AG10803 (cell line): ENCODE results near the gene OR2J2.
"Not testable (repeated sequence)": the region's sequence is repeated elsewhere in the genome, so short reads cannot be mapped to it uniquely, and the experiment has no call there.

Source experiments
- DNase-seq: peaks from one replicate; pipeline ENCODE4 v3.0.0; 2010; ENCODE audit warnings: low read depth
- H3K4me3 ChIP-seq: 2 replicates; pipeline ENCODE4 v1.5.1; 2011; ENCODE audit warnings: mild to moderate bottlenecking, low read length, control low read depth
- TF ChIP-seq, protein P1 (sequence below): conservative IDR thresholded peaks from 2 replicates; pipeline ENCODE4 v1.5.1; 2011; ENCODE audit warnings: mild to moderate bottlenecking, low read length, control low read depth, inconsistent platforms

The OR2J2 gene

DNA sequence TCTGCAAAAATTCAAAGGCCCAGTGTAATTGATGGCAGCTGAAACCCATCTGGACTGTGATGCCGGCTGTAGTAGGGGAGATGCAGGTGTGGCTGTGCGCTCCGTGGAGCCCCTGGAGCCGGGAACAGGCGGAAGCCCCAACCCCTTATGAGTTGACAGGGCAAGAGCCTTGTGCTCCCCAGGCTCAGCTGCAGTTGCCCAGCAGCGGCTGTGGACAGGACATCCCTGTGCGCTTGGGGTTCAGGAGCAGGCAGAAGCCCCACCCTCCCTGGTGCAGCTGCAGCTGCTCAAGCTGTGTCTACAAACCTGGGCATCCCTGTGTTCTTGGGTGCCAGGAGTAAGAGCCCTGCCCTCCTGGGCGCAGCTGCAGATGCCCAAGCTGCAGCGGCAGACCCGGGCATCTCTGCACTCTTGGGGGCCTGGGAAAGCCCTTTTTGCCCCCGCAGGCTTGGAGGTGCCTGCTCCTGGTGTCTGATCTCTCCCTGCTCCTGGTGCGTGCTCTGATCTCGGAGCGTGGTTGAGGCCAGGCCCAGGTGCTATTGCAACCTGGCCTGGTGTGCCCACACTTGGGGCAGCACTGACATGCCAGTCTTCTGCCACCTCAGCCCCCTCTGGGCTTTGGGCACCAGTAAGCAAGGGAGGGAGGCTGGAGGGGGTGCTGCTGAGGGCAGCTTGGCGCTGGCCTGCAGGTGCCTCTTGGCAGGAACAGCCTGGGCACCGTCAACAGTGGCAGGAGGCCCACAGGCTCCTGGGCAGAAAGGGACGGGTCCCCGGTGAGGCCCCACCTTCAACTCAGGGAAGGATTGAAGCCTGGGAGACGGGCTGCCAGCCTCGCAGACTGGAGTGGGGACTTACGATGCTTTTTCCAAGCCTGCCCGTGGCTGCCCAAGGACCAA lies 30.3 kb downstream of the OR2J2 start:
- H3K4me3 ChIP-seq: no peak overlapping the region

DNA sequence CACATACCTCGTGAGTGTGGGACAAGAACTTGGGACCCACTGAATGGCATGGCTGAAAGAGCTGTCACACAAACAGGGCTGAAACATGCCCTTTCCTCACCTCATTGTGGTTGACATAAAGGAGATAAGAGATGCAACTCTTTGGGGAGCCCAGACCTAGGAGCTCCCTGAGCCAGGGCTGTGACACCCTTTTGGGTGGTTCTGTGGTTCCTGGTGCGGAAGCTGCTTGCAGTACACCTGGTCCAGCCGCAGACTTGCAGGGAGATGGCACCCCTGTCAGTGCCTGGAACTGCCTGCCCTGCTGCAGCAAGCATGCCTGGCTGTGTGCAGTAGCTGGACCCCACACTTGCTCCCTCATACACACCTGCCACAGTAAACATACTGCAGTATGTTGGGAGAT lies 31.3 kb downstream of the OR2J2 start:
- no peak overlapping the region for H3K4me3 ChIP-seq
- DNase-seq: no peak
- TF ChIP-seq, protein P1, sequence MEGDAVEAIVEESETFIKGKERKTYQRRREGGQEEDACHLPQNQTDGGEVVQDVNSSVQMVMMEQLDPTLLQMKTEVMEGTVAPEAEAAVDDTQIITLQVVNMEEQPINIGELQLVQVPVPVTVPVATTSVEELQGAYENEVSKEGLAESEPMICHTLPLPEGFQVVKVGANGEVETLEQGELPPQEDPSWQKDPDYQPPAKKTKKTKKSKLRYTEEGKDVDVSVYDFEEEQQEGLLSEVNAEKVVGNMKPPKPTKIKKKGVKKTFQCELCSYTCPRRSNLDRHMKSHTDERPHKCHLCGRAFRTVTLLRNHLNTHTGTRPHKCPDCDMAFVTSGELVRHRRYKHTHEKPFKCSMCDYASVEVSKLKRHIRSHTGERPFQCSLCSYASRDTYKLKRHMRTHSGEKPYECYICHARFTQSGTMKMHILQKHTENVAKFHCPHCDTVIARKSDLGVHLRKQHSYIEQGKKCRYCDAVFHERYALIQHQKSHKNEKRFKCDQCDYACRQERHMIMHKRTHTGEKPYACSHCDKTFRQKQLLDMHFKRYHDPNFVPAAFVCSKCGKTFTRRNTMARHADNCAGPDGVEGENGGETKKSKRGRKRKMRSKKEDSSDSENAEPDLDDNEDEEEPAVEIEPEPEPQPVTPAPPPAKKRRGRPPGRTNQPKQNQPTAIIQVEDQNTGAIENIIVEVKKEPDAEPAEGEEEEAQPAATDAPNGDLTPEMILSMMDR: no peak

More for the DNA sequence above, 30.3 kb downstream of the OR2J2 start:
- TF ChIP-seq, protein P1: no peak
- no peak for DNase-seq

DNA sequence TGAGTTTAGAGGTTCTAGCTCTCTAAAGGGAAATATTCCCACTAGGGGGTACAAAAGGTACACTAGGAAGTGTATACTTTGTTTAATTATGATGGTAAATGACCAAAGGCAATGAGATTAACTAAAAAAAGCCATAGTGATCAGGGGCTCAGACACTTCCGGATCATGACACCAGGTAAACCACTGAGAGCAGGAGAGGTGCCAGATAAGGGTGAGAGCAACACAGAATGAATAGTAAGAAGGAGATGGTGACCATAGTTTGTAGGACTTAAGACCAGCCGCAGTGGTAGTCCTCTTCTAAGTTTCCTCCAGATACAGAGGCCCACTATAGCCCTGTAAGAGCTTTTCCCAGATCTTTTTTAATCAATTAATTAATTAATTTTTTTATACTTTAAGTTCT lies 40.8 kb downstream of the OR2J2 start:
- TF ChIP-seq, protein P1: no peak
- DNase-seq: no peak
- H3K4me3 ChIP-seq: no peak overlapping the region

DNA sequence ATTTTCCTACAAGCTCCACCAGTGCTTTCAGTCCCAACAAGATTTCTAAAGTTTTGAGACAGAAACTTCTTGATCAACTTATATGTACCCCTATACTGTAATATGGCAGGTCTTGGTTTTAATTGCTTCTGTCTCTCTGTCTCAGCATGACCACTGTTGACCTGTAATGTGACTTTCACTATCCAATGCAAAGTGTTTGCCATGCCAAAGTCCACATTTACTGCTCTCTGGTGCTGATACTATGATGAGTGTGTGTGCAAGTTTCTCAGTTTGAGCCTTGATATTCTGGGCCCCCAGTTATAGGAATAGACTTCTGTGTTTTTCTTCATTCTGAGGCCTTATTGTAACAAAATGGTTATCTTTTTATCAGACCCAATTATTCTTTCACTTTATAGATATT lies 45.8 kb downstream of the OR2J2 start:
- no peak overlapping the region for H3K4me3 ChIP-seq
- DNase-seq: no peak
- TF ChIP-seq, protein P1: no peak

DNA sequence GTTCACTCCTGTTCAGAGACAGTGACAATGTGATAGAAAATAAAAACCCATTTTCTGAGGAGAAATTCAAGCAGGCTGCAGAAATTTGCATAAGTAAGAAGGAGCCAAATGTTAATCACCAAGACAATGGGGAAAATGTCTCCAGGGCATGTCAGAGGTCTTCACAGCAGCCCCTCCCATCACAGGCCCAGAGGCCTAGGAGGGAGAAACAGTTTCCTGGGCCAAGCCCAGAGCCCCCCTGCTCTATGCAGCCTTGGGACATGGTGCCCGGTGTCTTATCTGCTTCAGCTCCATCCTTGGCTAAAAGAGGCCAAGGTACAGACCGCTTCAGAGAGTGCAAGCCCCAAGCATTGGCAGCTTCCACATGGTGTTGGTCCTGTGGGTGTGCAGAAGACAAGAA lies 46.5 kb downstream of the OR2J2 start:
- H3K4me3 ChIP-seq, DNase-seq: not testable (repeated sequence)

DNA sequence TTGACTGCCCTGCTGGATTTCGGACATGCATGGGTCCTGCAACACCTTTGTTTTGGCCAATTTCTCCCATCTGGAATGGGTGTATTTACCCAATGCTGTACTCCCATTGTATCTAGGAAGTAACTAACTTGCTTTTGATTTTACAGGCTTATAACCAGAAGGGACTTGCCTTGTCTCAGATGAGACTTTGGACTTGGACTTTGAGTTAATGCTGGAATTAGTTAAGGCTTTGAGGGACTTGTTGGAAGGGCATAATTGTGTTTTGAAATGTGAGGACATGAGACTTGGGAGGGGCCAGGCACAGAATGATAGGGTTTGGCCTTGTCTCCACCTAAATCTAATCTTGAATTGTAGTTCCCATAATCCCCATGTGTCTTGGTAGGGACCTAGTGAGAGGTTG lies 47.3 kb downstream of the OR2J2 start:
- not testable (repeated sequence) for DNase-seq, H3K4me3 ChIP-seq
